OCI-LY7 (cell line): ENCODE data around the gene ZYG11A. TPM values are rescaled to one million over a fixed set of nuclear protein-coding genes. Genes with fewer than 3 reads are reported as not detected.

Experiments used
- BruUV-seq: library from RNA; stranded (reverse); fragments of 400-500 nt; replicated peaks from 2 replicates; lab custom pipeline; 2021; lab: Mats Ljungman, UMichigan
- CTCF ChIA-PET: fragments of 300-600 bp; sonication (Branson Sonifier 250); formaldehyde crosslinking; loops from one replicate; lab custom pipeline; 2022; ENCODE audit warnings: antibody characterized with exemption; ENCODE audit not compliant: unreplicated experiment; lab: Charles Lee
- POLR2A ChIA-PET: fragments of 300-600 bp; sonication (Branson Sonifier 250); formaldehyde crosslinking; loops from one replicate; lab custom pipeline; 2022; ENCODE audit warnings: antibody characterized with exemption; lab: Charles Lee
- DNase-seq: peaks from one replicate; pipeline ENCODE4 v3.0.0-alpha.2; 2015; ENCODE audit warnings: low spot score
- H2AFZ ChIP-seq: fragments of 200-600 bp; sonication (generic), shearing (Covaris generic); 2 replicates; pipeline ENCODE4 v1.6.1; 2014; ENCODE audit warnings: mild to moderate bottlenecking, antibody characterized with exemption, low read length, moderate library complexity
- H3K27ac ChIP-seq: fragments of 200-600 bp; sonication (generic); 2 replicates; pipeline ENCODE4 v1.5.1; 2014; ENCODE audit warnings: mixed run types, low read depth, mild to moderate bottlenecking, moderate library complexity, low read length, inconsistent platforms; ENCODE audit not compliant: poor library complexity, severe bottlenecking
- H3K36me3 ChIP-seq: fragments of 200-600 bp; sonication (generic); 2 replicates; pipeline ENCODE4 v1.6.1; 2014; ENCODE audit warnings: mild to moderate bottlenecking, antibody characterized with exemption, low read length, moderate library complexity, mixed read lengths; ENCODE audit not compliant: insufficient read depth
- H3K4me1 ChIP-seq: fragments of 200-600 bp; sonication (generic); 2 replicates; pipeline ENCODE4 v1.5.1; 2014; ENCODE audit warnings: mild to moderate bottlenecking, low read length; ENCODE audit not compliant: insufficient read depth, poor library complexity, severe bottlenecking
- H3K4me2 ChIP-seq: fragments of 200-600 bp; sonication (generic); 2 replicates; pipeline ENCODE4 v1.6.1; 2014; ENCODE audit warnings: mild to moderate bottlenecking, low read length
- H3K4me3 ChIP-seq: fragments of 200-600 bp; sonication (generic); 2 replicates; pipeline ENCODE4 v1.5.1; 2014; ENCODE audit warnings: mild to moderate bottlenecking, low read depth, low read length; ENCODE audit not compliant: poor library complexity, severe bottlenecking
- H3K79me2 ChIP-seq: fragments of 200-600 bp; sonication (generic); 2 replicates; pipeline ENCODE4 v1.6.1; 2016; ENCODE audit warnings: low read depth, mild to moderate bottlenecking, low read length, moderate library complexity, mixed read lengths; ENCODE audit not compliant: insufficient read depth
- H3K9me2 ChIP-seq: fragments of 200-600 bp; sonication (generic); 2 replicates; pipeline ENCODE4 v1.6.1; 2016; ENCODE audit warnings: mild to moderate bottlenecking, low read length, mixed read lengths; ENCODE audit not compliant: insufficient read depth
- H3K9me3 ChIP-seq: fragments of 200-600 bp; sonication (generic); 2 replicates; pipeline ENCODE4 v1.6.1; 2014; ENCODE audit warnings: mild to moderate bottlenecking, mixed run types, low read length, mixed read lengths
- H4K20me1 ChIP-seq: fragments of 200-600 bp; sonication (generic); 2 replicates; pipeline ENCODE4 v1.6.1; 2014; ENCODE audit warnings: mild to moderate bottlenecking, antibody characterized with exemption, low read length, moderate library complexity, mixed read lengths; ENCODE audit not compliant: insufficient read depth
- EZH2phosphoT487 ChIP-seq: fragments of 200-600 bp; sonication (generic); IDR thresholded peaks from 2 replicates; pipeline ENCODE4 v1.6.1; 2018; ENCODE audit warnings: low read depth, borderline replicate concordance, mild to moderate bottlenecking, mixed run types, antibody characterized with exemption, low read length, moderate library complexity, mixed read lengths
- intact Hi-C: fragments of 100-400 bp; cut with micrococcal nuclease; formaldehyde crosslinking; loops from one replicate; pipeline ENCODE4 v1.10.0; 2022; ENCODE audit not compliant: unreplicated experiment
- total RNA-seq, 2 experiments: library from RNA; depleted of rRNA in 1 of 2; stranded (reverse); fragments of >200 nt in 1 of 2; shearing (Covaris generic) in 1 of 2; gene quantifications; 2 replicates each; pipeline ENCODE4 v1.2.3, GENCODE V29; 2014 to 2022
- TF ChIP-seq, protein P1 (sequence below): fragments of 200-600 bp; sonication (generic); conservative IDR thresholded peaks from 2 replicates; pipeline ENCODE4 v1.5.1; 2014; ENCODE audit warnings: mild to moderate bottlenecking, antibody characterized with exemption, low read length, moderate library complexity, mixed read lengths

The ZYG11A gene
- total RNA-seq, 2 experiments from 2014 or later: not detected

DNA sequence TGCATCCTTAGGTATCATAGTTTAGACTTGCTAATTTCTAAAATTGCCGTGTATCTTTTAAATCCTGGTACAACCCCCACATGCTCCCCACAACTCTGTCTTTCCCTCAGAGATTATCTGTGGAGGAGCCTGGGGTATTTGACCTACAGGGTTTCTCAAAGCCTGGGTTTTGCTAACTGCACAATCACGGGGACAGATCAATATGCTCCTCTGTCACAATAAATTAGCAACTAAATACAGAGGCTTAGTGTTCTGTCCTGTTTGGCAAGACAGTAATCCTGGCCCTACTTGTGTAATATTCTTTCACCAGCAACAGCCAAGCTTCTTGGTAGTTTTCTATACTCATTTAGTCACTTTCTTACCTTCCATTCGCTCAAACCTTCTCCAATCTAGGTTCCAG lies 70.5 kb downstream of the ZYG11A start:
- Histone ChIP-seq H4K20me1 (no peaks in the 10 kb centered on the region), H3K79me2 (no peaks in the 10 kb centered on the region), H3K4me3 (no peak overlapping the region), H3K27ac (no peak overlapping the region), H3K36me3 (no peaks in the 10 kb centered on the region), H2AFZ (no peak overlapping the region), H3K4me1 (no peaks in the 10 kb centered on the region), H3K9me2 (no peaks in the 10 kb centered on the region), H3K9me3 (no peaks in the 10 kb centered on the region), H3K4me2 (no peak overlapping the region)
- no peak for DNase-seq
- intact Hi-C loops: no loop called here
- BruUV-seq: no TSS peak
- ChIA-PET CTCF (no interaction called here), POLR2A (no interaction called here)
- TF ChIP-seq, protein P1, sequence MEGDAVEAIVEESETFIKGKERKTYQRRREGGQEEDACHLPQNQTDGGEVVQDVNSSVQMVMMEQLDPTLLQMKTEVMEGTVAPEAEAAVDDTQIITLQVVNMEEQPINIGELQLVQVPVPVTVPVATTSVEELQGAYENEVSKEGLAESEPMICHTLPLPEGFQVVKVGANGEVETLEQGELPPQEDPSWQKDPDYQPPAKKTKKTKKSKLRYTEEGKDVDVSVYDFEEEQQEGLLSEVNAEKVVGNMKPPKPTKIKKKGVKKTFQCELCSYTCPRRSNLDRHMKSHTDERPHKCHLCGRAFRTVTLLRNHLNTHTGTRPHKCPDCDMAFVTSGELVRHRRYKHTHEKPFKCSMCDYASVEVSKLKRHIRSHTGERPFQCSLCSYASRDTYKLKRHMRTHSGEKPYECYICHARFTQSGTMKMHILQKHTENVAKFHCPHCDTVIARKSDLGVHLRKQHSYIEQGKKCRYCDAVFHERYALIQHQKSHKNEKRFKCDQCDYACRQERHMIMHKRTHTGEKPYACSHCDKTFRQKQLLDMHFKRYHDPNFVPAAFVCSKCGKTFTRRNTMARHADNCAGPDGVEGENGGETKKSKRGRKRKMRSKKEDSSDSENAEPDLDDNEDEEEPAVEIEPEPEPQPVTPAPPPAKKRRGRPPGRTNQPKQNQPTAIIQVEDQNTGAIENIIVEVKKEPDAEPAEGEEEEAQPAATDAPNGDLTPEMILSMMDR: no peak
- no peak for TF ChIP-seq EZH2phosphoT487

DNA sequence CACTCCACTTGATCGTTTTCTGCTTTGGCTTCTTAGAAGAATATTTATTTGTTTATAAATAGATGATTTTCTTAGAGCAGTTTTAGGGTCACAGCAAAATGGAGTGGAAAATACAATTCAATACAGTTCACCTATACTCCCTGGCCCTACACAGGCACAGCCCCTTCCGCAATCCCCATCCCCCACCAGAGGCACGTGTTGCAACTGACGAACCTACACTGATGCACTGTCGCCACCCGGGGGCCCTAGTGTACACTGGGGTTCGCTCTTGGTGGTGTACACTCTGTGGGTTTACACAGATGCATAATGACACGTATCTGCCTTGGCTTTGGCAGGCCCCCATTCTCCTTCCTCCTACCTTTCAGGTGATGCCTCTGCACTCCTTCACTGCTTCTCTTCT lies 71.0 kb downstream of the ZYG11A start:
- H3K4me1 ChIP-seq: no peaks in the 10 kb centered on the region
- no peak for TF ChIP-seq EZH2phosphoT487
- TF ChIP-seq, protein P1: peak; percentile 48; the same call in 1 of the 2 replicates
- ChIA-PET POLR2A (no interaction called here), CTCF (no interaction called here)
- no peaks in the 10 kb centered on the region for H3K79me2 ChIP-seq
- no TSS peak for BruUV-seq
- no peak overlapping the region for H3K4me3 ChIP-seq
- no peaks in the 10 kb centered on the region for H3K36me3 ChIP-seq
- intact Hi-C loops: no loop called here
- no peaks in the 10 kb centered on the region for H3K9me3 ChIP-seq
- H3K9me2 ChIP-seq: no peaks in the 10 kb centered on the region
- no peak overlapping the region for H2AFZ ChIP-seq
- H4K20me1 ChIP-seq: no peaks in the 10 kb centered on the region
- H3K27ac ChIP-seq: no peak overlapping the region
- H3K4me2 ChIP-seq: no peak overlapping the region
- DNase-seq: peak; percentile 25

DNA sequence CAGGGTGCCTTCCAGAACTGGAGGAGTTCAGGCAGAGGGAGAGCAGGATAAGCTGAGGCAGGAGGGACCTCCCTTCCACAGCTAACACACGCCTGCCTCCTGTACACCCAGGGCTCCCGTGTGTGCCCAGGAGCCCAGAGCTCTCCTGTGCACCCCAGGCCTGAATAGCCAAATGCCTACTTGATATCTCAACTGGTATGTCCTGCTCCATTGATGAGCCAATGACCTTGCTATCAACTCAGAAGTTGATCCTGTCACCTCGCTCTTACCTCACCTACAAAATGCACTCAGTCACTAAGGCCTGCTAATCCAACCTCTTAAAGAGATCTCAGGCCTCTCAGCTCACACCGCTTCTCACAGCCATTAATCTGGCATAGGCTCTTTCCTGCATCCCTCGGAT lies 71.9 kb downstream of the ZYG11A start:
- no peak for DNase-seq
- CTCF ChIA-PET: no interaction called here

More for the DNA sequence above, 71.9 kb downstream of the ZYG11A start:
- POLR2A ChIA-PET: interaction anchor here (0.6 to 0.7 kb wide), 2 partner anchors 27 to 205 kb away, joined by 3 read pairs; no protein-coding TSS in a partner anchor
- Histone ChIP-seq H3K4me2 (no peak overlapping the region), H3K9me3 (no peaks in the 10 kb centered on the region), H3K36me3 (no peaks in the 10 kb centered on the region), H4K20me1 (no peaks in the 10 kb centered on the region), H3K9me2 (no peaks in the 10 kb centered on the region), H3K4me1 (no peaks in the 10 kb centered on the region), H3K27ac (no peak overlapping the region), H3K79me2 (no peaks in the 10 kb centered on the region), H3K4me3 (no peak overlapping the region), H2AFZ (no peak overlapping the region)
- TF ChIP-seq EZH2phosphoT487: no peak
- TF ChIP-seq, protein P1: no peak
- BruUV-seq: no TSS peak
- intact Hi-C loops: no loop called here
